Measurements from ENCODE around the gene SORCS3. TPM values are rescaled to one million over a fixed set of nuclear protein-coding genes. Genes with fewer than 3 reads are reported as not detected.

The SORCS3 gene
- total RNA-seq, 1 donor from 2014 or later = 0.31 TPM

GRCh38 chr10:105104297-105104696 lies 463.2 kb downstream of the SORCS3 start:
- H3K27me3 Mint-ChIP-seq = no peaks in the 10 kb centered on the region

DNA sequence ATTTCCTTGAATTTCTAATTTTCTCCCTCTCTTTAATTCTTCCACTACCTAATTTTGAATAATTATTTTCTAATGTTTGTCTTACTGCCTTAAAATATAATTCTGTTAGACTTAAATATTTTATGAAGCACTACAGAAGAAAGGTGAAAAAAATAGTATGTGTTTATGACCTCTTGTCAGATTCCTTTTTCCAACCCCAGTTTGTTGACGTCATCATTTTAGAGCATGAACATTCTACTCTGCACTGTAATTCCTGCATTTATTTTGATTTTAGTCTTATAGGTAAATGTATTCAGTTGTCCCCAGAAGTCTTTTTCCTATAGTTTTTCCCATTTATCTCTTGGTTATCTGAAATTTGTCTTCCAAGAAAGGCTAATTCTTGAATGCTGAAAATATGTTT lies 468.1 kb downstream of the SORCS3 start:
- no peak for DNase-seq (ENCODE audit: low spot score, unreplicated experiment)
- Mint-ChIP-seq H3K4me1 (ENCODE audit: low read depth) (no peaks in the 10 kb centered on the region), H3K9me3 (ENCODE audit: low read depth) (peaks cover 3% of the 10 kb centered on the region), H3K27ac (no peak overlapping the region), H3K36me3 (ENCODE audit: insufficient read depth) (no peaks in the 10 kb centered on the region), H3K4me3 (ENCODE audit: low read depth) (no peak overlapping the region), H3K27me3 (no peaks in the 10 kb centered on the region)
- TF ChIP-seq, protein P1, sequence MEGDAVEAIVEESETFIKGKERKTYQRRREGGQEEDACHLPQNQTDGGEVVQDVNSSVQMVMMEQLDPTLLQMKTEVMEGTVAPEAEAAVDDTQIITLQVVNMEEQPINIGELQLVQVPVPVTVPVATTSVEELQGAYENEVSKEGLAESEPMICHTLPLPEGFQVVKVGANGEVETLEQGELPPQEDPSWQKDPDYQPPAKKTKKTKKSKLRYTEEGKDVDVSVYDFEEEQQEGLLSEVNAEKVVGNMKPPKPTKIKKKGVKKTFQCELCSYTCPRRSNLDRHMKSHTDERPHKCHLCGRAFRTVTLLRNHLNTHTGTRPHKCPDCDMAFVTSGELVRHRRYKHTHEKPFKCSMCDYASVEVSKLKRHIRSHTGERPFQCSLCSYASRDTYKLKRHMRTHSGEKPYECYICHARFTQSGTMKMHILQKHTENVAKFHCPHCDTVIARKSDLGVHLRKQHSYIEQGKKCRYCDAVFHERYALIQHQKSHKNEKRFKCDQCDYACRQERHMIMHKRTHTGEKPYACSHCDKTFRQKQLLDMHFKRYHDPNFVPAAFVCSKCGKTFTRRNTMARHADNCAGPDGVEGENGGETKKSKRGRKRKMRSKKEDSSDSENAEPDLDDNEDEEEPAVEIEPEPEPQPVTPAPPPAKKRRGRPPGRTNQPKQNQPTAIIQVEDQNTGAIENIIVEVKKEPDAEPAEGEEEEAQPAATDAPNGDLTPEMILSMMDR (IDR thresholded peaks at IDR 0.05; ENCODE audit: unreplicated experiment) = no peak

More at GRCh38 chr10:105104297-105104696, 463.2 kb downstream of the SORCS3 start:
- Mint-ChIP-seq H3K27ac (no peak overlapping the region), H3K4me1 (ENCODE audit: low read depth) (no peaks in the 10 kb centered on the region), H3K36me3 (ENCODE audit: insufficient read depth) (no peaks in the 10 kb centered on the region), H3K9me3 (ENCODE audit: low read depth) (peaks cover 3% of the 10 kb centered on the region), H3K4me3 (ENCODE audit: low read depth) (no peak overlapping the region)
- no peak for DNase-seq (ENCODE audit: low spot score, unreplicated experiment)
- TF ChIP-seq, protein P1 (IDR thresholded peaks at IDR 0.05; ENCODE audit: unreplicated experiment) = no peak

GRCh38 chr10:105112862-105113261 lies 471.8 kb downstream of the SORCS3 start:
- H3K4me1 Mint-ChIP-seq (ENCODE audit: low read depth) = no peaks in the 10 kb centered on the region
- DNase-seq (ENCODE audit: low spot score, unreplicated experiment) = no peak
- TF ChIP-seq, protein P1 (IDR thresholded peaks at IDR 0.05; ENCODE audit: unreplicated experiment) = no peak
- H3K27ac Mint-ChIP-seq = no peak overlapping the region
- H3K4me3 Mint-ChIP-seq (ENCODE audit: low read depth) = no peak overlapping the region
- H3K27me3 Mint-ChIP-seq = peaks cover 3% of the 10 kb centered on the region
- H3K36me3 Mint-ChIP-seq (ENCODE audit: insufficient read depth) = no peaks in the 10 kb centered on the region
- H3K9me3 Mint-ChIP-seq (ENCODE audit: low read depth) = peaks cover 3% of the 10 kb centered on the region

- no peaks in the 10 kb centered on the region for H3K36me3 Mint-ChIP-seq (ENCODE audit: insufficient read depth)
- H3K27me3 Mint-ChIP-seq = peaks cover 3% of the 10 kb centered on the region
- no peak overlapping the region for H3K27ac Mint-ChIP-seq
- DNase-seq (ENCODE audit: low spot score, unreplicated experiment) = no peak
- no peaks in the 10 kb centered on the region for H3K4me1 Mint-ChIP-seq (ENCODE audit: low read depth)
- H3K4me3 Mint-ChIP-seq (ENCODE audit: low read depth) = no peak overlapping the region
- TF ChIP-seq, protein P1 (IDR thresholded peaks at IDR 0.05; ENCODE audit: unreplicated experiment) = no peak
- peaks cover 6% of the 10 kb centered on the region for H3K9me3 Mint-ChIP-seq (ENCODE audit: low read depth)
Measured at GRCh38 chr10:105113666-105114065, 472.6 kb downstream of the SORCS3 start.

GRCh38 chr10:105121743-105122142 lies 480.7 kb downstream of the SORCS3 start:
- no peak for DNase-seq (ENCODE audit: low spot score, unreplicated experiment)
- H3K27ac Mint-ChIP-seq = no peak overlapping the region
- peaks cover 3% of the 10 kb centered on the region for H3K9me3 Mint-ChIP-seq (ENCODE audit: low read depth)
- TF ChIP-seq, protein P1 (IDR thresholded peaks at IDR 0.05; ENCODE audit: unreplicated experiment) = no peak
- peaks cover 2% of the 10 kb centered on the region for H3K4me1 Mint-ChIP-seq (ENCODE audit: low read depth)
- no peaks in the 10 kb centered on the region for H3K36me3 Mint-ChIP-seq (ENCODE audit: insufficient read depth)
- no peaks in the 10 kb centered on the region for H3K27me3 Mint-ChIP-seq
- H3K4me3 Mint-ChIP-seq (ENCODE audit: low read depth) = no peak overlapping the region

Measured in progenitor cell of endocrine pancreas (in vitro differentiated cells).